ENCODE measurements around the gene CBLN2. TPM values are rescaled to one million over a fixed set of nuclear protein-coding genes. Genes with fewer than 3 reads are reported as not detected.
A peak's percentile ranks its signal among the peaks of the same experiment; 100 is the strongest.

Gene CBLN2
- polyA plus RNA-seq (2012; ENCODE audit: insufficient read depth, insufficient read length), result not detected

DNA sequence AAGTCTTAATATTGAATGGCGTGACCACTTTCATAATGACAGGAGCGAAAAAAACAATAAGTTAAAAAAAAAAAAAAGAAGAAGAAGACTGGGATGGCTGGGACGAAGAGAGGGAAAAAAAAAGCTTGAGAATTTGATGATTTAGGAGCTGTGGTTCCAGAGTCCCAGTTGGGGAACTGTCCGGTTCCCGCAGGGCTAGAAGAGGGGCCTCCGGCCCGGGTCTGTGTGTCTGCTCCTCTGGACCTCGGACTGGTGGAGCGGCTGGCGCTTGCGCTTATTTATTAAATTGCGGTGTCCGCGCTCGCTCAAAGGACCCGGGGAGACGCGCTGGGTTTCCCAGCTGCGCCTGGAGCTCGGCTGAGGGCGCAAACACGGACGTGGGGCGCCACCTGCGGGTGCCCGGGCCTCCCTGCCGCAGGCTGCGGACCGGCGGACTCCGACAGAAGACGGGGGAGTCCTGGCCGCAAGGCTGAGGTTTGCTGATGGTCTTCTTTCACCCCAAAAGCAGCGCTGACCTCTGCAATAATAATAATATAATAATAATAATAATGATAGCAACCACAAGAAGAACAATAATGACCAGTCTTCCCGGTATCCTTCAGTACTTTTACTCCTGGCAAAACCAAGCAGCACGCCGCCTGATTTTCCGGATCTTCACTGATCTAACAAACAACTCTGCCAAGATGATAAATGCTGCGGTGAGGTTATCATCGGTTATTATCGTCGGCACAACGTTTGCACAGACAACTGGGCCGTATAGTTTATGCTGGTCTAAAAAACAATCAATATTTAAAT is at the start of gene CBLN2:
Gene CBLN2 (minus strand): TSS at position 251 of the 795 bp plus-strand sequence. CDS start 2,182 bp downstream, outside the sequence.
- no peak within 1 kb of the TSS for H3K4me3 ChIP-seq (ENCODE audit: low read length)
- peak; percentile 14 for DNase-seq (ENCODE audit: low read depth, low spot score)

DNA sequence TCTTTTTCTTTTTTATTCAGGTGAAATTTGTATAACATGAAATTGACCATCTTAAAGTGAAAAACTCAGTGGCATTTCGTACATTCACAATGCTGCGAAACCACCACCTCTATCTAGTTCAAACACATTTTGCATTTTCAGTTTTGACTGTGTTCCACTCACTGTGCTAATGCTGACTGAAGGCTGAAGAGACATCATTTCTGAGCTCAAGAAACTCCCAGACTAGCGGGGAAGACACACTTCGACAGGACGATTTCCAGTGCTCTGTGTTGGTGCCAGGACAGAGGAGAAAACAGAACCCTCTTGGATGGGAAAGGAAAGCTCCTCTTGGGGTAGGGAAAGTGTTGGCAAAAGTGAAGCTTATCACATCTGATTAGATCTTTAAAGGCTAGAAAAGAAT is 44.2 kb upstream of the CBLN2 start:
- DNase-seq (ENCODE audit: low read depth, low spot score), result no peak
- no peak overlapping the region for H3K4me3 ChIP-seq (ENCODE audit: low read length)

DNA sequence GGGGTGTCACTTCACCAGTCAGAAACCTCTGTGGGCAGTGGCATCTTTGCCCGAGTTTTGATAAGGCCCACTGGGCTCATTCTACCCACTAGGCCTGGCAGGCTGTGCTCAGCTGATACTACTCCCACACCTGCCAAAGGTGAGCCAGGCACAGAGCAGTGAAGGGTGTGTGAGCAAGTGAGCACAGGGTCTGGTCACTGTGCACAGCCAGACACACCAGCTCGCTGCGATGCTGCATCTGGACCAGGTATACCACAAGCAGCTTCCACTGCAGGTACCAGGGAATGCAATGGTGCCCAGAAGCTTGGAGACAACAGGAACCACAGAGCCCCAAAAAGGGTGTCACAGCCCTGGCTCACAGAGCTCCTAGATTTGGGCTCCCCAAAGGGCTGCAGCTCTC is 40.6 kb upstream of the CBLN2 start:
- H3K4me3 ChIP-seq (ENCODE audit: low read length), result no peak overlapping the region
- no peak for DNase-seq (ENCODE audit: low read depth, low spot score)

DNA sequence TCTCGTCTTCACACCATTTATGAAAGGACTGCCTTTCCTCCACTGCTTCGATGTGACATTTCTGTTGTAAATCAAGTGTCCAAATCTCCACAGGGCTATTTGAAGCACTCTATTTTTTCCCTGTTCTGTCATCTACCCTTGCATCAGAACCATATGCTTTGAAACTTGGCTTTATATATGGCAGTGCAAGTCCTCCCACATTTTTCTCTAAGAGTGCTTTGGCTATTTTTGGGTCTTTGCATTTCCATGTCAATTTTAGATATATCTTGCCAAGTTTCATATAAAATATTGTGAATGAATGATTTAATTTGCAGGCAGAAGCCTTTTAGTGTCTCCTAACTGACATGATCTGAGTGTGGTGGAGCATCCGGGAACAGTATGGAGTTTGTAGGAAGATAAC is 37.8 kb upstream of the CBLN2 start:
- no peak for DNase-seq (ENCODE audit: low read depth, low spot score)
- H3K4me3 ChIP-seq (ENCODE audit: low read length), result no peak overlapping the region

DNA sequence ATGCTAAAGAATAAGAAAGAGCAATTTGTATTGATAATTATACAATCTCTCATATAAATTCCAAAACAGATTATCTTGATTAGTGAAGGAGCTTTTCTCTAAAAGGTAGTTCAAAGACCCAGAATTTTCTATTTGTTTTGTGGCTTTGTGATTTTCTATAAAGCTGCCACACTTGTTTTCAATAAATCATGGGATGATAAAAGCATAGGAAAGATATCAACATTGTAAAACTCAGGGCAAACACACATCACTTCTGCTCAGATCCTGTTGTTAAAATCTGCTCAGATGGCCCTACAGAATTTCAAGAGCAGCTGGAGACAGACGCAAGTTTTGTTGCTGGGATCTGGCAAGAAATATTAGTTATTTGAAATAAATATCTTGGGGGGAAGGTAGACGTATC is 28.8 kb upstream of the CBLN2 start:
- no peak for DNase-seq (ENCODE audit: low read depth, low spot score)
- no peak overlapping the region for H3K4me3 ChIP-seq (ENCODE audit: low read length)

DNA sequence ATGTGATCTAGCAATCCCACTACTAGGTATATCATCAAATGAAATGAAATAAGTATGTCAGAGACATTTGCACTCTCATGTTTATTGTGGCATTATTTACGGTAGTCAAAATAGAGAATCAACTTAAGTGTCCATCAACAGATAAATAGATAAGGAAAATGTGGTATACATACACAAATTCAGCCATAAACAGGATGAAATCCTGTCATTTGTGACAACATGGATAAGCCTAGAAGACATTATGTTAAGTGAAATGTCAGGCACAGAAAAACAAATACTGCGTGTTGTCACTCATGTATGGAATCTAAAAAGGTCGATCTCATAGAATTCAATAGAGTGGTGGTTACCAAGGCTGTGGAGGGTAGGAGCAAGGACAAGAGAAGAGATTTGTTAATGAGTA is 22.1 kb upstream of the CBLN2 start:
- no peak for DNase-seq (ENCODE audit: low read depth, low spot score)

DNA sequence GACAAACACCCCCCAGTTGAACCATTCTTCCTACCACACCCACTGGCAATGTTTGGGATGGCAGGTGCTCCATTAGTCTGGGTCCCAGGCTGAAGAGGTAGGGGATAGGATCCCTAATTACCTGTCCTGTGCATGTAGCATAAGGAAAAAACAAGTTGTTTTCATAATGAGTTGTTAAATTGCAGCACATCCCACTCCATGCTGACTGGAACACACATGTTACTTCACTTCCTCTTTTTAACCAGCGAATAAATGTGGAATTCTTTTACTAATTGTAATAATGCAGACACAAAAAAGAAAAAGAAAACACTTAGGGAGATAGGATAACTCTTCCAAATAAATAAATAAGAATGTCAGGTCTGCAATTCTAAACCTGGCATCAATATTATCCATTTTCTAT is 11.8 kb upstream of the CBLN2 start:
- no peak for DNase-seq (ENCODE audit: low read depth, low spot score)
- no peak overlapping the region for H3K4me3 ChIP-seq (ENCODE audit: low read length)

More for the DNA sequence above, 22.1 kb upstream of the CBLN2 start:
- H3K4me3 ChIP-seq (ENCODE audit: low read length), result no peak overlapping the region

DNA sequence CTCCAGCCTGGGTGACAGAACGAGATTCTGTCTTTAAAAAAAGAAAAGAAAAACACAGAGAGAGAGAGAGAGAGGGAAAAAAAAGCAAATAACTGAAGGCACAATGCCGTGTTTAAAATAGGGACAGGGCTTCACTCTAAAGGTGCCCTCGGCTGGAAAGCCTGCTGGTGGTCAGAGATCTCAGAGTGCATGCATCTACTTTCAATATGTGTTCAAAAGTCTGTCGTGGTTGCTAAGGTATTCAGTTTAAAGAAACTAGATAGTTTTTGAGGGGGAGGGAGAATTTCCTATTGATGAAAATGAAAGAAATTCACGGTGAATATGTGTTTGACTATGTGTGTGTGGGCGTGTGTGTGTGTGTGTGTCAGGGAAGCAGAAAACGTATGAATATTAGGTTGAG is 11.0 kb upstream of the CBLN2 start:
- H3K4me3 ChIP-seq (ENCODE audit: low read length), result no peak overlapping the region
- no peak for DNase-seq (ENCODE audit: low read depth, low spot score)

DNA sequence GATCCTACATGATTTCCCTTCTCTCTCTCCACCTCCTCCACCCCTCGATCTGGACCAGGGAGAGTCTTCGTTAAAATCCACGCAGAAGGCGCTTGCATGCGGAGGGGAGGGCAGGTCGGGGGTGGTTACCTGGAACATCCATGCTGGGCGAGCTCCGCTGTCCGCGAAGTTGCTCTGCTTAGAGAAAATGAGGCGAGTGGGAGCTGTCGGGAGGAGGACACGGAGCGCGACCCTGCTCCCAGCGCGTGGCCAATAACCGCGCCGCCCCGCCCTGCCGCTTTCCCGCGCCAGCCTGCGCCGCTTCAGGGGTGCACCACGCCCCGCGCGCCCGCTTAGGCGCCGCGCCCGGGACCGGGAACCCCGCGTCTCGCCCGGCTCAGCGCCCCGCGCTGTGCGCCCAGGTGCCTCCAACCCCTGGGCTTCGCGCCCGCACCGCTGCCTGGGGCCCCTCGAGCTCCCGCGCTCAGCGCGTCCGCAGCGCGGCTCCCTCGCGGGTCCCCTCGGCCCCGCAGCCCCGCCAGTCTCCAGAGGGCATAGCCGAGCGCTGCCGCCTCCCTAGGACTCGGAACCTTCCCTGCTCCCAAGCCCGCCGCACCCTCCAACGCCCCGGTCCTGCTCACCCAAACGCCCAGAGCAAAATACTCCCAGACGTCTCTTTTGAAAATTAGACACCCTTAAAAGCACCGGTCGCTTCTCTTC is 636 bp downstream of the CBLN2 start:
- no peak for DNase-seq (ENCODE audit: low read depth, low spot score)
- no peak overlapping the region for H3K4me3 ChIP-seq (ENCODE audit: low read length)

DNA sequence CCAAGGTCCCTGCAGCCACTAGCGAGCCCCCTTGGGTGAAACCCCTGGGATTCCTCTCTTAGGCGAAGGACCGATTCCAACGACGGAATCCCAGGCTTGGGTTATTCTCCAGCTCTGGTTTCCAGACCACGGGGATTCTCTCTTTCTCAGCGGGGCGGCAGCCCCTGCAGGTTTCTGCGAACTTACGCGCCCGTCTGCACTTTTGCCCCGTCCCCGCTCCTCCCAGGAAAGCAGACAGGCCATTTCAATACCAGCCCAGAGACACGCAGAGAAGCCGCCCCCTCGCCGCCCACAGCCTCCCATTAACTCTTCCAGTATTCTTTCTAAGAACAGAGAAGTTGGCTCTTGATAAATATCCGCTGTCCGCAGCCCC is 1.2 kb downstream of the CBLN2 start:
- DNase-seq (ENCODE audit: low read depth, low spot score), result no peak
- no peak overlapping the region for H3K4me3 ChIP-seq (ENCODE audit: low read length)

DNA sequence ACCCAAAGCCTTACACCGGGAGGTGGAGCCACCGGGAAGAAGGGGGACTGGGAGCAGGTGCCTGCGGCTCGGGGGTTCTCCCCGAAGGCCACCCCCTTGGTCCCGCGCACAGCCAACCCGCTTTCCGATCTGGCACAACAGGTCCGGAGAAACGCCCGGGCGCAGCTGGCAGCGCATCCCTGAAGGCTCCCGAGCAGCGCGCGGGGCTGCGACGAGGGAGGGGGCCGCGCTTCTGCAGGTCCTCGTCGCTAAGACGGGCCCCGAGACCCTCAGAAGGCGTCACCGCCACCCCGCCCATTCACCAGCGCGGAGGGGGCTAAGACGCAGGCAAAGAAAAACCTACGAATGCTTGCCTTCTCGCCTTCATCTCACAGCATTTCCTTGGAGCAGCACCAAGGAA is 1.8 kb downstream of the CBLN2 start:
- no peak for DNase-seq (ENCODE audit: low read depth, low spot score)
- H3K4me3 ChIP-seq (ENCODE audit: low read length), result no peak overlapping the region

DNA sequence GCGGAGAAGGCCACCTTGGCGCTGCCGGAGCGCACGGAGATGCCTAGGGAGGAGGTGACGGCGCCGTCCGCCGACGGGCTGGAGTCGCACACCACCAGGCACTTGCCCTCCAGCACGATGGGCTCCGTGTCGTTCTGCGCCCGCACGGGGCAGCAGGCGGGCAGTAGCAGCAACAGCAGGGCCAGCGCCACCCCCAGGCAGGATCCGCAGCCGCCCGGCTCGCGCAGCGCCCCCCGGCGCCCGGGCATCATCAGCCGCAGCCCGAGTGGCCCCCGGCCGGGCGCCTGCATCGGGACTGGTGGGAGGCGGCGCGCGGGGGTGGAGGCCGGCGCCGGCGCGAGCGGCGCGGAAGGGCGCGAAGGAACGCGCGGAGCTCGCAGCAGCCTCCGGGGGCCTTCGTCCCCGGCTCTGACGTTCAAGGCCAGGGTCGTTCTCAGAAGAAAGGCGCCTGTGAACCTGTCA is 2.2 kb downstream of the CBLN2 start:
- no peak overlapping the region for H3K4me3 ChIP-seq (ENCODE audit: low read length)
- DNase-seq (ENCODE audit: low read depth, low spot score), result no peak

DNA sequence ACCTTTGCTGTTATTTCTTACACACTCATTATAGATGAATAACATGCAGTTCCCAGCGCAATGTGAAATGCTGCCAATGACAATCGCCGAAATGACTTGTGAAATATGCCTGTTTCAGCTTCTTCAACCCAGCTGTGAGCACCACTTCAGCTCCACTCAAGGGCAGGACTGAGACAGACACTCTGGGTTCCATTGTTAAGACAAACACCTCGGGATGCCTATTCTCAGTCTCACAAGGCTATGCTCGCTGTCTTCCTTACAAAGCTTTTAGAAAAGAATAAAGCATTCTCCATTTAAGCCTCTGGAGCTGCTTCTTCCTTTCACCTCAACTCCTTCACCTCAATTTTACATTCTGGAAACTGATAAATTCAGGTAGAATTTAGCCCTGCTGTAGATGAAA is 4.2 kb downstream of the CBLN2 start:
- no peak overlapping the region for H3K4me3 ChIP-seq (ENCODE audit: low read length)
- DNase-seq (ENCODE audit: low read depth, low spot score), result no peak

DNA sequence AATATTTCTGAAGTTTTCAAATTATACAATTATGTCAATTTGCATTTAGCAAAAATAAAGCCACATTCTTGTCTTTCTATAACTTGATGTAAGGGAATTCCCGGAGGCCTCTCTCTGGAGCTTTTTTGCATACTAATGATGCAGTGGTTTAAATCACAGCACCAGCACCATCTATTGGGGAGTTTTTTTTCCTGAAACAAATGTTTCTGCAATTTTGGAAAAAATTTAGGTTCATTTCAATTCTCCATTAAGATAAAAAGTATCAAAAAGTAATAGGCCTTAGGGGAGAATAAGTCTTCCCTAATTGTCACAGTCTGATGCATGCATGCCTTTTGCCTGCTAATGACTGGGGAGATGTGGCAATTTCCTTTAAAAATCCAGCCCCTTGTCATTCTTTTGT is 13.5 kb downstream of the CBLN2 start:
- no peak overlapping the region for H3K4me3 ChIP-seq (ENCODE audit: low read length)
- no peak for DNase-seq (ENCODE audit: low read depth, low spot score)

DNA sequence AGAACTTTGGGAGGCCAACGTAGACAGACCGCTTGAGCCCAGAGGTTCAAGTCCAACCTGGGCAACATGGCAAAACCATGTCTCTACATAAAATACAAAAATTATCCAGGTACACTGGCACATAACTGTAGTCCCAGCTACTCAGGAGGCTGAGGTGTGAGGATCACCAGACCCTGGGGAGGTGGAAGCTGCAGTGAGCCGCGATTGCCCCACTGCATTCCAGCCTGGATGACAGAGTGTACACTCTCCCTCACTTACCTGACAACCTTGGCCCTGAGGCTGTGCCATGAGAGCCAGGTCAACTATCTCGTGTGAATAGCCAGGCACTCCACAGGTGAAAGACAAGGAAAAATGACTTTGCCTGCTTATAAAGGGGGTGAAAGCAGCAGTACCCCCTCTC is 39.3 kb downstream of the CBLN2 start:
- H3K4me3 ChIP-seq (ENCODE audit: low read length), result no peak overlapping the region
- DNase-seq (ENCODE audit: low read depth, low spot score), result no peak

DNA sequence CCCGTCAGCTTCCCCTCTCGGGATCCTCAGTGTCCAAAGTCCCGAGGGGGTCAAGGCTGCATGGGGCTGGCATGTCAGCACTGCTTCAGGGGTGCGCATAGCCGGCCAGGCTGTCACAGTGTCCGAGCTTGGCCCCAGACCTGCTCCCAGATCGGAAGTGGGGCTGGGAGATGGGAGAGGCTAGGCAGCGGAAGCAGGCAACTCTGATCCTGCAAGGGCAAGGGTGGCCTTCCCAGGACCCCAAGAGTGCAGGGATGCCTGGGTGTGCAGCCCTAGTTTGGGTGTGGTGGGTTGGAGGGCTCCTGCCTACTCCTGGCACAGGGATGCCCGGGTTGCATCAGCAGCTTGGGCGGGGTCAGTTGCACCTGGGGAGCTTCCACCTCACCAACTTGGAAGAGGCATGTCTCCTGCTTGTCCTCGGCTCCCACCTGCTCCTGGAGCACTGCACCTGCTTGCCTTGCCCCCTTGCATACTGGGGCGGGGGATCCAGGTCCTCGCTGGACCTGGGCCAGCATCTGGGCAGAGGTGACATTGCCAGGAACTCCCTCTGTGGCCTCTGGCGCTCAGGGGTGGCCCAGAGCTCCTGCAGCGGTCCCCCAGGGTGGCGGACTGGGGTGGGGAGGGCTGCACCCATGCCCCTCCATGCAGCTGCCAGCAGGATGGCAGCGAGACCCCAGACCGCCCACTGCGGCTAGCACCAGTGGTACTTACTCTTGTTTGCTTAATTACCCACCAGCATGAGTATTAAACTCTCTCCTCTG is 41.3 kb downstream of the CBLN2 start:
- no peak for DNase-seq (ENCODE audit: low read depth, low spot score)

DNA sequence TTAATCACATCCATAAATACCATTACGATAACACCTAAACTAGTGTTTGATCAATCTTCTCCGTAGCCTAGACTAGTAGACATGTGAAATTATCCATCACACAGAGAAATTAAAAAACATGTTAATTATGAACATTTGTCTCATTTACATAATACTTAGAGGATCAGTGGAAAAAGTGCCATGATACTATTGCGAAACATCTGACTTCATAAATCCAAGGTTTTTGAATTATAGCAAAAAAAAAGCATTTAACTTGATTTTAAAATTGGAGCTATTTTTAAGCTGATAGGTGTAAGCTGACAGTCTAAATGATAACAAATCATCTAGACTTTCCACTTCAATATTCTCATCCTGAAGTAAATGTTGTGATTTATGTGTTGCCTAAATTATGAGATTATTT is 51.6 kb downstream of the CBLN2 start:
- DNase-seq (ENCODE audit: low read depth, low spot score), result no peak
- H3K4me3 ChIP-seq (ENCODE audit: low read length), result no peak overlapping the region

More for the DNA sequence above, 41.3 kb downstream of the CBLN2 start:
- no peak overlapping the region for H3K4me3 ChIP-seq (ENCODE audit: low read length)
